ENCODE measurements around the gene SNU13.

SNU13 gene

GRCh38 chr22:41659941-41660340 lies 28.7 kb downstream of the SNU13 start:
- DNase-seq (ENCODE audit: low read depth) = no peak
- TF ChIP-seq, protein P1, sequence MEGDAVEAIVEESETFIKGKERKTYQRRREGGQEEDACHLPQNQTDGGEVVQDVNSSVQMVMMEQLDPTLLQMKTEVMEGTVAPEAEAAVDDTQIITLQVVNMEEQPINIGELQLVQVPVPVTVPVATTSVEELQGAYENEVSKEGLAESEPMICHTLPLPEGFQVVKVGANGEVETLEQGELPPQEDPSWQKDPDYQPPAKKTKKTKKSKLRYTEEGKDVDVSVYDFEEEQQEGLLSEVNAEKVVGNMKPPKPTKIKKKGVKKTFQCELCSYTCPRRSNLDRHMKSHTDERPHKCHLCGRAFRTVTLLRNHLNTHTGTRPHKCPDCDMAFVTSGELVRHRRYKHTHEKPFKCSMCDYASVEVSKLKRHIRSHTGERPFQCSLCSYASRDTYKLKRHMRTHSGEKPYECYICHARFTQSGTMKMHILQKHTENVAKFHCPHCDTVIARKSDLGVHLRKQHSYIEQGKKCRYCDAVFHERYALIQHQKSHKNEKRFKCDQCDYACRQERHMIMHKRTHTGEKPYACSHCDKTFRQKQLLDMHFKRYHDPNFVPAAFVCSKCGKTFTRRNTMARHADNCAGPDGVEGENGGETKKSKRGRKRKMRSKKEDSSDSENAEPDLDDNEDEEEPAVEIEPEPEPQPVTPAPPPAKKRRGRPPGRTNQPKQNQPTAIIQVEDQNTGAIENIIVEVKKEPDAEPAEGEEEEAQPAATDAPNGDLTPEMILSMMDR (IDR thresholded peaks at IDR 0.05; ENCODE audit: low read depth, low read length, missing control alignments) = no peak
- in situ Hi-C loops (cut with HindIII; ENCODE audit: low sequenced_read_pairs) = no loop called here
- no peak overlapping the region for H3K4me3 ChIP-seq (ENCODE audit: low read depth, low read length)

GRCh38 chr22:41658869-41659268 lies 29.8 kb downstream of the SNU13 start:
- TF ChIP-seq, protein P1 (IDR thresholded peaks at IDR 0.05; ENCODE audit: low read depth, low read length, missing control alignments) = no peak
- H3K4me3 ChIP-seq (ENCODE audit: low read depth, low read length) = no peak overlapping the region
- DNase-seq (ENCODE audit: low read depth) = no peak
- in situ Hi-C loops (cut with HindIII; ENCODE audit: low sequenced_read_pairs) = no loop called here

- H3K4me3 ChIP-seq (ENCODE audit: low read depth, low read length) = no peak overlapping the region
- no peak for DNase-seq (ENCODE audit: low read depth)
- TF ChIP-seq, protein P1 (IDR thresholded peaks at IDR 0.05; ENCODE audit: low read depth, low read length, missing control alignments) = no peak
- in situ Hi-C loops (cut with HindIII; ENCODE audit: low sequenced_read_pairs) = no loop called here
Measured at GRCh38 chr22:41657709-41658108, 31.0 kb downstream of the SNU13 start.

DNA sequence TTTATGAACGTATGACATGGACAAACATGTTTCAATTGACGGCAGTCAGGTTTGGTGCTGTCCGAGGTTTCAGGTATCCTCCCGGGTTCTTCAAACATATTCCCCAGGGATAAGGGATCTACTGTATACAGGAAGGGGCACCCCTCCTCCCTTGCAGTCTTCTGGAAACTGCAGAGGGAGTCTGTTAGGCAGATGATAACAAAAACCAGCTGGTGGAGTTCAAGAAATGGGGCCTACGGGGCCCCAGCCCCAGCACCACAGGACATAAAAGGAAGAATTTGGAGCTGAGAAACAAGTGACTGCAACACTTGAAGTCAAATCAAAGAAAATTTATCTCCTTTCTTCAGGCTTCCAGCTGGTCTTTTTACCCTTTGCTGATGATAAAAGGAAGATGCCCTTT lies 32.1 kb downstream of the SNU13 start:
- no peak overlapping the region for H3K4me3 ChIP-seq (ENCODE audit: low read depth, low read length)
- TF ChIP-seq, protein P1 (IDR thresholded peaks at IDR 0.05; ENCODE audit: low read depth, low read length, missing control alignments) = no peak
- in situ Hi-C loops (cut with HindIII; ENCODE audit: low sequenced_read_pairs) = no loop called here
- DNase-seq (ENCODE audit: low read depth) = no peak

GRCh38 chr22:41654322-41654721 lies 34.3 kb downstream of the SNU13 start:
- TF ChIP-seq, protein P1 (IDR thresholded peaks at IDR 0.05; ENCODE audit: low read depth, low read length, missing control alignments) = no peak
- H3K4me3 ChIP-seq (ENCODE audit: low read depth, low read length) = no peak overlapping the region
- DNase-seq (ENCODE audit: low read depth) = no peak
- in situ Hi-C loops (cut with HindIII; ENCODE audit: low sequenced_read_pairs) = loop anchor here (5.0 kb wide), 1 partner anchor 37 kb away; no protein-coding TSS in a partner anchor

- TF ChIP-seq, protein P1 (IDR thresholded peaks at IDR 0.05; ENCODE audit: low read depth, low read length, missing control alignments) = no peak
- in situ Hi-C loops (cut with HindIII; ENCODE audit: low sequenced_read_pairs) = loop anchor here (5.0 kb wide), 1 partner anchor 34 kb away; no protein-coding TSS in a partner anchor
Measured at GRCh38 chr22:41650821-41651220, 37.8 kb downstream of the SNU13 start.

More at GRCh38 chr22:41650821-41651220, 37.8 kb downstream of the SNU13 start:
- DNase-seq (ENCODE audit: low read depth) = no peak
- H3K4me3 ChIP-seq (ENCODE audit: low read depth, low read length) = no peak overlapping the region

Measured in astrocyte of the cerebellum (primary cell).